ENCODE data around the gene FAM8A1. TPM values are rescaled to one million over a fixed set of nuclear protein-coding genes. Genes with fewer than 3 reads are reported as not detected.
"Not testable (repeated sequence)": the region's sequence is repeated elsewhere in the genome, so short reads cannot be mapped to it uniquely, and the experiment has no call there.

FAM8A1 gene
- total and polyA plus RNA-seq, 8 donors: 4.7 to 15.9 (median 11.3) TPM

GRCh38 chr6:17565399-17565798, 34.7 kb upstream of the FAM8A1 start:
- 84 to 92% methylated on average over 3 of the region's 3 CpGs for WGBS, 2 donors
- FAIRE-seq: no peak
- Histone ChIP-seq H3K4me1 (no peaks in the 10 kb centered on the region), H3K27me3 (no peaks in the 10 kb centered on the region), H3K4me3 (no peak overlapping the region), H3K27ac (no peak overlapping the region), H3K9me3 (no peaks in the 10 kb centered on the region), H3K36me3 (no peaks in the 10 kb centered on the region)
- no peak for TF ChIP-seq CTCF (IDR thresholded peaks at IDR 0.05)
- intact Hi-C loops (cut with DNase I): no loop called here
- ATAC-seq: no peak
- DNase-seq: no peak

- intact Hi-C loops (cut with DNase I): no loop called here
- FAIRE-seq: no peak
- TF ChIP-seq CTCF (IDR thresholded peaks at IDR 0.05): no peak
- DNase-seq: no peak
- Histone ChIP-seq H3K9me3 (no peaks in the 10 kb centered on the region), H3K4me3 (no peak overlapping the region), H3K36me3 (no peaks in the 10 kb centered on the region), H3K4me1 (no peaks in the 10 kb centered on the region), H3K27ac (no peak overlapping the region), H3K27me3 (no peaks in the 10 kb centered on the region)
- WGBS, 2 donors: 69 to 82% methylated on average over 8 of the region's 8 CpGs
- ATAC-seq: no peak
Measured at GRCh38 chr6:17574866-17575560, 25.1 kb upstream of the FAM8A1 start.

GRCh38 chr6:17577059-17577458, 23.0 kb upstream of the FAM8A1 start:
- no peak overlapping the region for H3K4me3 ChIP-seq
- ATAC-seq (no peak), FAIRE-seq (no peak), DNase-seq (no peak)
- intact Hi-C loops (cut with DNase I): no loop called here
- no peak overlapping the region for H3K27ac ChIP-seq
- no peaks in the 10 kb centered on the region for H3K36me3 ChIP-seq
- H3K4me1 ChIP-seq: no peaks in the 10 kb centered on the region
- H3K9me3 ChIP-seq: no peaks in the 10 kb centered on the region
- no peak for TF ChIP-seq CTCF (IDR thresholded peaks at IDR 0.05)
- no peaks in the 10 kb centered on the region for H3K27me3 ChIP-seq
- WGBS, 2 donors: 84 to 87% methylated on average over 1 of the region's 1 CpG

GRCh38 chr6:17580518-17581048, 19.5 kb upstream of the FAM8A1 start:
- H3K36me3 ChIP-seq: no peaks in the 10 kb centered on the region
- DNase-seq: peak; percentile 36 to 74 (median 58)
- H3K4me3 ChIP-seq: peak overlapping the region; percentile 19 to 61 (median 32)
- H3K27me3 ChIP-seq: no peaks in the 10 kb centered on the region
- TF ChIP-seq CTCF (IDR thresholded peaks at IDR 0.05): no peak
- H3K27ac ChIP-seq: no peak overlapping the region
- H3K9me3 ChIP-seq: no peaks in the 10 kb centered on the region
- peak; percentile 77 to 87 (median 84) for ATAC-seq
- H3K4me1 ChIP-seq: no peaks in the 10 kb centered on the region
- intact Hi-C loops (cut with DNase I): loop anchor here (5.0 to 10.0 kb wide), 2 partner anchors 423 to 426 kb away; no protein-coding TSS in a partner anchor
- WGBS, 2 donors: 11 to 15% methylated on average over 52 to 53 of the region's 53 CpGs
- no peak for FAIRE-seq

GRCh38 chr6:17581282-17581681, 18.8 kb upstream of the FAM8A1 start:
- H3K4me1 ChIP-seq, H3K4me3 ChIP-seq, DNase-seq, ATAC-seq, H3K9me3 ChIP-seq, H3K27ac ChIP-seq, H3K36me3 ChIP-seq, H3K27me3 ChIP-seq, FAIRE-seq: not testable (repeated sequence)
- intact Hi-C loops (cut with DNase I): loop anchor here (5.0 to 10.0 kb wide), 2 partner anchors 424 to 426 kb away; no protein-coding TSS in a partner anchor
- 79 to 85% methylated on average over 7 of the region's 7 CpGs for WGBS, 2 donors
